ENCODE measurements around the gene GRM8.
A peak's percentile ranks its signal among the peaks of the same experiment; 100 is the strongest.
"Not testable (repeated sequence)": the region's sequence is repeated elsewhere in the genome, so short reads cannot be mapped to it uniquely, and the experiment has no call there.

GRM8 gene

GRCh38 chr7:126931581-126931980, 321.2 kb downstream of the GRM8 start:
- DNase-seq (ENCODE audit: low spot score) (no peak), FAIRE-seq (no peak)

GRCh38 chr7:126930166-126930565, 322.6 kb downstream of the GRM8 start:
- FAIRE-seq (no peak), DNase-seq (ENCODE audit: low spot score) (no peak)

DNA sequence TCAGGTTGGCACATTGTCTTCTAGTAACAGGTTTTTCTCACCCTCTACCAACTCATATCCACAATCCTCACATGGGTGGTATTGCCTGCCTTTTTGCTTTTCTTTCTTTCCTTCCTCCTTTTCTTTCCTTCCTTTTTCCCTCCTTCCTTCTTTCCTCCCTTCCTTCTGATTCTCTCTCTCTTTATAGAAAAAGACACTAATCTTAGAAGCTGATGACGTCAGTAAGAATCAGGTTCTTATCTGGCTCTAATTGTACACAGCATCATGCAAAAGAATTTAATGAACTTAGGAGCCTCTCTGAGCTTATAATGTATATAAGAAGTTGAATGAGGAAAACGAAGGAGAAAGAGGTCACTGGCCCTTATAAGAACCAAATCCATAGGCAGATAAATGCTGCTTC, 328.3 kb downstream of the GRM8 start:
- DNase-seq (ENCODE audit: low spot score) (no peak), FAIRE-seq (no peak)

DNA sequence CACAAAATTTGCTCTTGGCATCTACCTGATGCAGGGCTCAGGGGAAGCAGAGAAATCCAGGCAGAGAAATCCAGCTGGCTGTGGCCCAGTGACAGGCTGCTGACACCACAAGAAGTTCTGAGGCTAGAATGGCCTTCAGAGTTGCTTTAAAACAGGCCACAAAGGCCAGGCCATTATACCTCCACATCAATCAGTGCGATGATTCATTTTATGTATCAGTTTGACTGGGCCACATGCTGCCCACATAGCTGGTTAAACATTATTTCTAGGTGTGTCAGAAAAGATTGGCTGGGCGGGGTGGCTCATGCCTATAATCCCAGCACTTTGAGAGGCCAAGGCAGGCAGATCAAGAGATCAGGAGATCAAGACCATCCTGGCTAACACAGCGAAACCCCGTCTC, 341.1 kb downstream of the GRM8 start:
- DNase-seq (ENCODE audit: low spot score); FAIRE-seq: not testable (repeated sequence)

GRCh38 chr7:126908564-126908963, 344.2 kb downstream of the GRM8 start:
- FAIRE-seq; DNase-seq (ENCODE audit: low spot score): not testable (repeated sequence)

DNA sequence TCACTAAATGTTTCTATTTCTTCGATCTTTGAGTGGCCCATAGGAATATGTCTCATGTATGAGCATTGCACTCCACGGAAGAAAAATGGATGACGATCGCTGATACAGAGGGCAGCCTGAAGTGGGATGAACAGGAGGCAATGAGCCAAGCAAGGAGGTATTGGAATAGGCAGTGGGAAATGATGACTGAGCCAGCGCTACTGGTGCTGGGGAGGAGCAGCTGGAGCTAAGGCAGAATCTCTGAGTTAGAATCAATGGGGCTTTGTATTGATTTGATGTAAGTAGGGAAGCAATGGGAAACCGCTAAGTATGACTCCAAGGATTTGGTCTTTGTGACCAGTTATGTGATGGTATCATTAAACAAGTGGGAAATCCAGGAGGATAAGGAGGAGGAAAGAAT, 345.1 kb downstream of the GRM8 start:
- DNase-seq (ENCODE audit: low spot score); FAIRE-seq: not testable (repeated sequence)

DNA sequence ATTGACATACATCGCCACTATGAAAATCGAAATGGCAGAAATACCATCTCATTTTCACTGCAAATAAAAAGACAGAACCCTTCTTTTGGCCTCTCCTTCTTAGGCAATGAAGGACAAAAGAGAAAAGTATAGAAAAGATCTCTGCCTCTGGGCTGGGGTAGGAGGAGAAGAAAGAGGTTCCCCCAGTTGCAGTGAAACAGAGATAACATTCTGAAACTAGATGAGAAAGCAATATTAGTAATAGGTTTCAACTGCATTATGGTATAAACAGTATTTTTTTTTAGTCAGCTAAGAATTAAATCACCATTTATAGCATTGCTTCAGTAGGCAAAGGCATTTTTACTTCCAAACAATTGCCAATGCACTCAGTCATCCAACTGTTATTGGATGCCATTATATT, 347.5 kb downstream of the GRM8 start:
- DNase-seq (ENCODE audit: low spot score); FAIRE-seq: not testable (repeated sequence)

- not testable (repeated sequence) for FAIRE-seq; DNase-seq (ENCODE audit: low spot score)
Observed at GRCh38 chr7:126901041-126901765, 351.5 kb downstream of the GRM8 start.

GRCh38 chr7:126887980-126888379, 364.8 kb downstream of the GRM8 start:
- FAIRE-seq; DNase-seq (ENCODE audit: low spot score): not testable (repeated sequence)

DNA sequence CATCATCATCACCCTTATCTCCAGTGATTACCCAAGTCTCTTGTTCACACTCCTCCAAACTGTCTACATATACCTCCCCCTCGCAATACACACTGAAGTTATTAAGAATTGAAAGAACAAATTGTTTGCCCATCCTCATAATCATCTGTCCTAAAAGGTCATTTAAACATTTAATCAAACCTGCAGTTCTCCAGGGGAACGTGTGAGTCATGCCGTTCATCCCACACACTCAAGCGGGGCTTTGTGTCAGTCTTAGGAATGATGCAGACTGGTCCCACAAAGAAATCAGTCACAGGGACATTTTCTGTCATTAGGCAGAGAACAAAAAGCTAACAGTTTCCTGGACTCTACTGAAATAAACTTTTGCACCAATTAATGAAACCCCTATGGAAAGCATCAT, 365.2 kb downstream of the GRM8 start:
- FAIRE-seq; DNase-seq (ENCODE audit: low spot score): not testable (repeated sequence)

DNA sequence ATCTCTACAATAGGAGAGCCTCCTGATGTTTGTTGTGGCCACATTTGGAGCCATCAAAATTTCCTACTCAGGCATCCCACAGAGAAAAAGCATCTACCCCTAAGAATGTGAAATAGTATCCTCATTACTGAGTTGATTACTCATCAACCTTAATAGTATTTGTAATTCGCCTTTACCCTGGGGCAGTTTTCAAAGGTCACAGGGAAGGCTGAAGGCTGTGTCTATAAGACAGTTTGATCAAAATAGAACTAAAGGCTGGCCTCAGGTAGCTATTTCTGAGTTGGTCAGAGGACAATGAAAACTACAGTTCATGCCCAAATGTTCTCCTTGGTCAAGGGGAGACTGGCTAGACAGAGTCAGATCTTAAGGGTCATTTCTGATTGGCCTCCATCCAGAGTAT, 370.0 kb downstream of the GRM8 start:
- FAIRE-seq; DNase-seq (ENCODE audit: low spot score): not testable (repeated sequence)

- FAIRE-seq; DNase-seq (ENCODE audit: low spot score): not testable (repeated sequence)
Observed at GRCh38 chr7:126881908-126882307, 370.8 kb downstream of the GRM8 start.

- FAIRE-seq, result no peak
- no peak for DNase-seq (ENCODE audit: low spot score)
Observed at GRCh38 chr7:126881315-126881714, 371.4 kb downstream of the GRM8 start.

- not testable (repeated sequence) for FAIRE-seq; DNase-seq (ENCODE audit: low spot score)
Observed at GRCh38 chr7:126876536-126876935, 376.2 kb downstream of the GRM8 start.

- peak; percentile 4 for DNase-seq (ENCODE audit: low spot score)
- FAIRE-seq, result no peak
Observed at GRCh38 chr7:126856691-126857291, 395.9 kb downstream of the GRM8 start.

GRCh38 chr7:126845331-126845730, 407.4 kb downstream of the GRM8 start:
- no peak for FAIRE-seq

GRCh38 chr7:126843883-126844282, 408.9 kb downstream of the GRM8 start:
- no peak for FAIRE-seq
- DNase-seq (ENCODE audit: low spot score), result no peak

More at GRCh38 chr7:126845331-126845730, 407.4 kb downstream of the GRM8 start:
- DNase-seq (ENCODE audit: low spot score), result no peak

DNA sequence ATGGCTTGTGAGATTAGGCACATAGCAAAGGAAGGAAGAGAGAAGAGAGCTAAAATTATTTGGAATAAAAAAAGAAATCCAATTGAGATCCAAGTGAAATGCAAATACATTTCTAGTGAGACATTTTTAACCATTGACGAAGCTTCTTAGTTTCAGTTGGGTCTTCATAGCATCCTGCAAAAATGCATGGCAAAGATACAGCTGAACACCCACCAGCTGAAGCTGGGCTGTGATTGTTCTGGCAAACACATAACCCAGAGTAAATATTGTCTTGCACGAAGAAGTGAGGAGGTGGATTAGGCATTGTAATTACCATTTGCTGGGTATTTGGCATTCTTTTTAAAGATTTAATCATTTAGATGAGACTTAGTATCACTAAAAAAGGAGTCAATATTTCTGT, 409.4 kb downstream of the GRM8 start:
- DNase-seq (ENCODE audit: low spot score) (no peak), FAIRE-seq (no peak)

DNA sequence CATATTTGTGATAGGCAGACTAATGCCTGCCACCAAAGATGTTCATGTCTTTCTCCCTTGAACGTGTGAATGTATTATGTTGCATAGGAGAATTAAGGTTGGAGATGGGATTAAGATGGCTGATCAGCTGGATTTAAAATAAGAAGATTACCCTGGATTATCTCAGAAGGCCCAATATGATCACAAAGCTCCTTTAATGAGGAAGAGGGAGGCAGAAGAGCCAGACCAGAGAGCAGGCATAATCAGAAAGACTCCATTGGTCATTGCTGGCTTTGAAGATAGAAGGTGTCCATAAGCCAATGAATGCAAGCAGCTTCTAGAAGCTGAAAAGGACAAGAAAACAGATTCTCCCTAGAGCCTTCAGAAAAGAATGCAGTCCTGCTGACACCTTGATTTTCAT, 410.3 kb downstream of the GRM8 start:
- no peak for DNase-seq (ENCODE audit: low spot score)
- no peak for FAIRE-seq

GRCh38 chr7:126840869-126841268, 411.9 kb downstream of the GRM8 start:
- FAIRE-seq (no peak), DNase-seq (ENCODE audit: low spot score) (no peak)

DNA sequence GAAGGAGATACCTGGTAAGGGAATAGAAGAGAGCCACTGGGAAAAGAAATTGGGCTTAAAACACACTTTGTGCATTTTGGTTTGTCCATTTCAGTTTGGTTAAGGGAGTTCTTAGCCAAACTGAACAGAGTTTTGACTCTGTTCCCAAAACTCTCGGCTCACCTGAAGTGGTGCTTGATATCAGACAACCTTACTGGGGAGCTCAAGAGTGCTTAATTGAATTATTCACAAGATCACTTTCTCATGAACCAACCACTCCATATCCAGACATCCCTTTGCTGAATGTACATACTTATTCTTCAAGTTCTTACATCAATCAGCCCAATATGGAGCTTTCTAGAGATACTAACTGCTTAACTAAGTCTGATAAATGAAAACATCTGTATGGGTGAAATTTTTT, 413.1 kb downstream of the GRM8 start:
- no peak for FAIRE-seq

GRCh38 chr7:126838194-126838593, 414.5 kb downstream of the GRM8 start:
- DNase-seq (ENCODE audit: low spot score), result no peak
- FAIRE-seq, result no peak

More for the DNA sequence above, 413.1 kb downstream of the GRM8 start:
- no peak for DNase-seq (ENCODE audit: low spot score)

- FAIRE-seq; DNase-seq (ENCODE audit: low spot score): not testable (repeated sequence)
Observed at GRCh38 chr7:126831241-126831640, 421.5 kb downstream of the GRM8 start.

Measured in urothelium cell line (cell line).